OCI-LY7 (cell line): Measurements from ENCODE around the gene BMPR1B.

ENCODE experiments used
- CTCF ChIP-seq: fragments of 200-600 bp; sonication (generic); conservative IDR thresholded peaks from 2 replicates; pipeline ENCODE4 v1.5.1; 2014; ENCODE audit warnings: mild to moderate bottlenecking, antibody characterized with exemption, low read length, moderate library complexity, mixed read lengths
- EZH2phosphoT487 ChIP-seq: fragments of 200-600 bp; sonication (generic); IDR thresholded peaks from 2 replicates; pipeline ENCODE4 v1.6.1; 2018; ENCODE audit warnings: low read depth, borderline replicate concordance, mild to moderate bottlenecking, mixed run types, antibody characterized with exemption, low read length, moderate library complexity, mixed read lengths

GRCh38 chr4:95038791-95039190 is 281.0 kb downstream of the BMPR1B start:
- TF ChIP-seq CTCF (no peak), EZH2phosphoT487 (no peak)
